HCT116 (cell line): Measurements from ENCODE around the gene SCFD2.
"Not testable (repeated sequence)": the region's sequence is repeated elsewhere in the genome, so short reads cannot be mapped to it uniquely, and the experiment has no call there.

Experiments used
- ATF3 ChIP-seq: IDR thresholded peaks from 2 replicates; pipeline ENCODE4 v1.6.1; 2012
- CBX3 ChIP-seq: IDR thresholded peaks from 2 replicates; pipeline ENCODE4 v1.6.1; 2012; ENCODE audit warnings: low read depth
- CEBPB ChIP-seq: IDR thresholded peaks from 2 replicates; pipeline ENCODE4 v1.6.1; 2012; ENCODE audit warnings: low read depth
- EGR1 ChIP-seq: IDR thresholded peaks from 2 replicates; pipeline ENCODE4 v1.6.1; 2012; ENCODE audit warnings: low read depth
- EZH2 ChIP-seq: fragments of 200-600 bp; sonication (generic); IDR thresholded peaks from 2 replicates; pipeline ENCODE4 v1.6.1; 2017; ENCODE audit warnings: antibody characterized with exemption, mixed run types
- MAX ChIP-seq: IDR thresholded peaks from 2 replicates; pipeline ENCODE4 v1.6.1; 2012
- POLR2A ChIP-seq: IDR thresholded peaks from 2 replicates; pipeline ENCODE4 v1.7.0; 2011; ENCODE audit warnings: borderline replicate concordance; ENCODE audit not compliant: insufficient read depth, insufficient read length; ENCODE audit errors: extremely low read depth
- POLR2AphosphoS5 ChIP-seq: IDR thresholded peaks from 2 replicates; pipeline ENCODE4 v1.6.1; 2011; ENCODE audit warnings: mild to moderate bottlenecking, low read depth, low read length, moderate library complexity
- SP1 ChIP-seq: IDR thresholded peaks from 2 replicates; pipeline ENCODE4 v1.6.1; 2012; ENCODE audit warnings: low read depth
- SRF ChIP-seq: IDR thresholded peaks from 2 replicates; pipeline ENCODE4 v1.6.1; 2012; ENCODE audit warnings: low read depth
- ZNF274 ChIP-seq: fragments of 200-500 bp; sonication (Bioruptor generic); IDR thresholded peaks from 2 replicates; pipeline ENCODE4 v1.6.1; 2014; ENCODE audit warnings: mild to moderate bottlenecking, low read depth, low read length, inconsistent platforms
- TF ChIP-seq, protein P1 (sequence below), 3 experiments: fragments of 200-600 bp in 1 of 3; sonication (generic) in 1 of 3; IDR thresholded peaks in 2 of 3; conservative IDR thresholded peaks in 1 of 3; 2 replicates each; pipeline ENCODE4 v1.5.1; 2012 to 2017; ENCODE audit warnings: low read depth in 2 of 3, low read length in 2 of 3, antibody characterized with exemption in 1 of 3, borderline replicate concordance in 1 of 3, control low read depth in 1 of 3, mild to moderate bottlenecking in 1 of 3, mixed read lengths in 1 of 3, mixed run types in 1 of 3, moderate library complexity in 1 of 3; ENCODE audit not compliant: insufficient read depth in 1 of 3

DNA sequence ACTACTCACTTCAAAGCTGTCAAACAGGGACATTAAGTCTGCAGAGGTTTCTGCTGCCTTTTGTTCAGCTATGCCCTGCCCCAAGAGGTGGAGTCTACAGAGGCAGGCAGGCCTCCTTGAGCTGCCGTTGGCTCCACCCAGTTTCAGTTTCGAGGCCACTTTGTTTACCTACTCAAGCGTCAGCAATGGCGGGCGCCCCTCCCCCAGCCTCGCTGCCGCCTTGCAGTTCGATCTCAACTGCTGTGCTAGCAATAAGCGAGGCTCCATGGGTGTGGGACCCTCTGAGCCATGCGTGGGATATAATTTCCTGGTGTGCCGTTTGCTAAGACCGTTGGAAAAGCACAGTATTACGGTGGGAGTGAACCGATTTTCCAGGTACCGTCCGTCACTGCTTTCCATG is 146.7 kb downstream of the SCFD2 start:
- TF ChIP-seq CEBPB, POLR2A, POLR2AphosphoS5, SRF, EGR1, ATF3, EZH2, SP1, MAX, CBX3, ZNF274: not testable (repeated sequence)
- TF ChIP-seq, protein P1, sequence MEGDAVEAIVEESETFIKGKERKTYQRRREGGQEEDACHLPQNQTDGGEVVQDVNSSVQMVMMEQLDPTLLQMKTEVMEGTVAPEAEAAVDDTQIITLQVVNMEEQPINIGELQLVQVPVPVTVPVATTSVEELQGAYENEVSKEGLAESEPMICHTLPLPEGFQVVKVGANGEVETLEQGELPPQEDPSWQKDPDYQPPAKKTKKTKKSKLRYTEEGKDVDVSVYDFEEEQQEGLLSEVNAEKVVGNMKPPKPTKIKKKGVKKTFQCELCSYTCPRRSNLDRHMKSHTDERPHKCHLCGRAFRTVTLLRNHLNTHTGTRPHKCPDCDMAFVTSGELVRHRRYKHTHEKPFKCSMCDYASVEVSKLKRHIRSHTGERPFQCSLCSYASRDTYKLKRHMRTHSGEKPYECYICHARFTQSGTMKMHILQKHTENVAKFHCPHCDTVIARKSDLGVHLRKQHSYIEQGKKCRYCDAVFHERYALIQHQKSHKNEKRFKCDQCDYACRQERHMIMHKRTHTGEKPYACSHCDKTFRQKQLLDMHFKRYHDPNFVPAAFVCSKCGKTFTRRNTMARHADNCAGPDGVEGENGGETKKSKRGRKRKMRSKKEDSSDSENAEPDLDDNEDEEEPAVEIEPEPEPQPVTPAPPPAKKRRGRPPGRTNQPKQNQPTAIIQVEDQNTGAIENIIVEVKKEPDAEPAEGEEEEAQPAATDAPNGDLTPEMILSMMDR (IDR thresholded peaks at IDR 0.05 in 2 of 3, conservative IDR thresholded peaks at IDR 0.05 in 1 of 3; ENCODE audit: borderline replicate concordance in 1 of 3, insufficient read depth in 1 of 3, low read depth in 2 of 3, low read length in 2 of 3), result not testable (repeated sequence)
